PC-3 (cell line): ENCODE measurements around the gene NAPB. TPM values are rescaled to one million over a fixed set of nuclear protein-coding genes. Genes with fewer than 3 reads are reported as not detected.
A peak's percentile ranks its signal among the peaks of the same experiment; 100 is the strongest.

Source experiments
- ATAC-seq: fragments of 200-7000 bp; cut with Tn5 transposase; 2 replicates; pipeline ENCODE4 v1.9.1; 2020; ENCODE audit warnings: mild to moderate bottlenecking, moderate library complexity
- BruUV-seq: library from RNA; stranded (reverse); fragments of 400-500 nt; replicated peaks from 2 replicates; lab custom pipeline; 2021; lab: Mats Ljungman, UMichigan
- CTCF ChIA-PET: fragments of 300-600 bp; sonication (Branson Sonifier 250); formaldehyde crosslinking; loops from one replicate; lab custom pipeline; 2022; ENCODE audit warnings: antibody characterized with exemption; lab: Charles Lee
- POLR2A ChIA-PET: fragments of 300-600 bp; sonication (Branson Sonifier 250); formaldehyde crosslinking; loops from one replicate; lab custom pipeline; 2022; ENCODE audit warnings: antibody characterized with exemption; ENCODE audit not compliant: unreplicated experiment; lab: Charles Lee
- DNase-seq: peaks from one replicate; pipeline ENCODE4 v3.0.0-alpha.2; 2015
- H2AFZ ChIP-seq: fragments of 300-600 bp; sonication (generic); 2 replicates; pipeline ENCODE4 v1.6.0; 2016; ENCODE audit warnings: antibody characterized with exemption, low read length
- H3F3A ChIP-seq: fragments of 300-600 bp; sonication (generic); one replicate; pipeline ENCODE4 v1.6.0; 2017; ENCODE audit warnings: antibody characterized with exemption, low read length, control low read depth, mild to moderate bottlenecking; ENCODE audit not compliant: unreplicated experiment
- H3K27ac ChIP-seq: fragments of 300-600 bp; sonication (generic); 2 replicates; pipeline ENCODE4 v1.5.1; 2016; ENCODE audit warnings: mild to moderate bottlenecking, low read length
- H3K27me3 ChIP-seq: fragments of 300-600 bp; sonication (generic); 2 replicates; pipeline ENCODE4 v1.6.1; 2016; ENCODE audit warnings: low read length, mixed read lengths
- H3K36me3 ChIP-seq: fragments of 300-600 bp; sonication (generic); 2 replicates; pipeline ENCODE4 v1.6.1; 2016; ENCODE audit warnings: low read depth, mixed run types, low read length, mixed read lengths
- H3K4me1 ChIP-seq: fragments of 300-600 bp; sonication (generic); 2 replicates; pipeline ENCODE4 v1.5.1; 2016; ENCODE audit warnings: low read length; ENCODE audit not compliant: insufficient read depth
- H3K4me2 ChIP-seq: fragments of 300-600 bp; sonication (generic); 2 replicates; pipeline ENCODE4 v1.6.0; 2016; ENCODE audit warnings: low read length
- H3K4me3 ChIP-seq: fragments of 300-600 bp; sonication (generic); 2 replicates; pipeline ENCODE4 v1.5.1; 2016; ENCODE audit warnings: mild to moderate bottlenecking, low read length, mixed read lengths
- H3K79me2 ChIP-seq: fragments of 300-600 bp; sonication (generic); 2 replicates; pipeline ENCODE4 v1.6.1; 2017; ENCODE audit warnings: low read length, mixed read lengths
- H3K9ac ChIP-seq: fragments of 300-600 bp; sonication (generic); 2 replicates; pipeline ENCODE4 v1.6.0; 2016; ENCODE audit warnings: mild to moderate bottlenecking, low read length
- H3K9me2 ChIP-seq: fragments of 300-600 bp; sonication (generic); replicated peaks from 2 replicates; pipeline ENCODE4 v1.6.1; 2016; ENCODE audit warnings: mixed run types, low read length, mixed read lengths
- H3K9me3 ChIP-seq: fragments of 300-600 bp; sonication (generic); 2 replicates; pipeline ENCODE4 v1.6.1; 2016; ENCODE audit warnings: low read length, mixed read lengths
- H4K20me1 ChIP-seq: fragments of 300-600 bp; sonication (generic); 2 replicates; pipeline ENCODE4 v1.6.1; 2016; ENCODE audit warnings: low read length, mixed read lengths
- EZH2 ChIP-seq: fragments of 300-600 bp; sonication (generic); IDR thresholded peaks from one replicate; pipeline ENCODE4 v1.6.1; 2017; ENCODE audit warnings: antibody characterized with exemption, mild to moderate bottlenecking, low read length; ENCODE audit not compliant: unreplicated experiment
- EZH2phosphoT487 ChIP-seq: fragments of 300-600 bp; sonication (generic); IDR thresholded peaks from 2 replicates; pipeline ENCODE4 v1.6.1; 2018; ENCODE audit warnings: mild to moderate bottlenecking, antibody characterized with exemption, low read length, borderline replicate concordance
- intact Hi-C: fragments of 100-400 bp; cut with micrococcal nuclease; formaldehyde crosslinking; loops from 2 replicates; pipeline ENCODE4 v1.9.0; 2023
- total RNA-seq: library from RNA; depleted of rRNA; stranded (reverse); fragments of >200 nt; gene quantifications from 2 replicates; pipeline ENCODE4 v1.2.3, GENCODE V29; 2014
- TF ChIP-seq, protein P1 (sequence below): fragments of 300-600 bp; sonication (generic); conservative IDR thresholded peaks from 2 replicates; pipeline ENCODE4 v1.5.1; 2017; ENCODE audit warnings: antibody characterized with exemption, low read depth, mild to moderate bottlenecking, low read length

Gene NAPB
- total RNA-seq, 1 experiment from 2014 or later, result 7.8 TPM

DNA sequence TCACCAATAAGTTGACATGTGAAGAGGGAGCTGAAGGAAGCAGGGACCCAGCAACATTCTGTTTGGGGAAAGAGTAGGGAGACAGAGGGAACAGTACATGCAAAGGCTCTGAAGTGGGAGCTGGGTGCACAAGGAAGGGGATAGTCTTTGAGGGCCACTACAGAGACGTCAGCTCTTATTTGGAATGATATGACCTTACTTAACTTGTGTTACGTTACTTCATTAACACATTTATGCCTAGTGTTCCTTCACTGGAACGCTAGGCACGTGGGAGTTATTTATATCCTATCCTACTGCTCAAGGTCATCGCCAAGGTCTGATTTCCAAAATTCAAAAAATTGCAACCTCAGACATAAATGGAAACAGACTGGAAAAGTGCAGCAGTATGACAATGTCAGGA lies 20.2 kb downstream of the NAPB start:
- TF ChIP-seq, protein P1, sequence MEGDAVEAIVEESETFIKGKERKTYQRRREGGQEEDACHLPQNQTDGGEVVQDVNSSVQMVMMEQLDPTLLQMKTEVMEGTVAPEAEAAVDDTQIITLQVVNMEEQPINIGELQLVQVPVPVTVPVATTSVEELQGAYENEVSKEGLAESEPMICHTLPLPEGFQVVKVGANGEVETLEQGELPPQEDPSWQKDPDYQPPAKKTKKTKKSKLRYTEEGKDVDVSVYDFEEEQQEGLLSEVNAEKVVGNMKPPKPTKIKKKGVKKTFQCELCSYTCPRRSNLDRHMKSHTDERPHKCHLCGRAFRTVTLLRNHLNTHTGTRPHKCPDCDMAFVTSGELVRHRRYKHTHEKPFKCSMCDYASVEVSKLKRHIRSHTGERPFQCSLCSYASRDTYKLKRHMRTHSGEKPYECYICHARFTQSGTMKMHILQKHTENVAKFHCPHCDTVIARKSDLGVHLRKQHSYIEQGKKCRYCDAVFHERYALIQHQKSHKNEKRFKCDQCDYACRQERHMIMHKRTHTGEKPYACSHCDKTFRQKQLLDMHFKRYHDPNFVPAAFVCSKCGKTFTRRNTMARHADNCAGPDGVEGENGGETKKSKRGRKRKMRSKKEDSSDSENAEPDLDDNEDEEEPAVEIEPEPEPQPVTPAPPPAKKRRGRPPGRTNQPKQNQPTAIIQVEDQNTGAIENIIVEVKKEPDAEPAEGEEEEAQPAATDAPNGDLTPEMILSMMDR, result no peak
- TF ChIP-seq EZH2phosphoT487 (no peak), EZH2 (no peak)
- Histone ChIP-seq H3K9ac (no peak overlapping the region), H3K9me2 (no peaks in the 10 kb centered on the region), H3K79me2 (peaks cover 35% of the 10 kb centered on the region), H3K9me3 (no peaks in the 10 kb centered on the region), H4K20me1 (peaks cover 4% of the 10 kb centered on the region; the same call in 1 of the 2 replicates), H3K4me1 (no peaks in the 10 kb centered on the region), H3K27me3 (no peaks in the 10 kb centered on the region), H3K27ac (no peak overlapping the region), H3K4me3 (no peak overlapping the region), H3F3A (no peaks in the 10 kb centered on the region), H3K36me3 (peaks cover 11% of the 10 kb centered on the region; the same call in 1 of the 2 replicates), H3K4me2 (no peak overlapping the region), H2AFZ (no peak overlapping the region)
- intact Hi-C loops, result no loop called here
- DNase-seq, result no peak
- ChIA-PET POLR2A (no interaction called here), CTCF (no interaction called here)
- no TSS peak for BruUV-seq
- ATAC-seq, result no peak

DNA sequence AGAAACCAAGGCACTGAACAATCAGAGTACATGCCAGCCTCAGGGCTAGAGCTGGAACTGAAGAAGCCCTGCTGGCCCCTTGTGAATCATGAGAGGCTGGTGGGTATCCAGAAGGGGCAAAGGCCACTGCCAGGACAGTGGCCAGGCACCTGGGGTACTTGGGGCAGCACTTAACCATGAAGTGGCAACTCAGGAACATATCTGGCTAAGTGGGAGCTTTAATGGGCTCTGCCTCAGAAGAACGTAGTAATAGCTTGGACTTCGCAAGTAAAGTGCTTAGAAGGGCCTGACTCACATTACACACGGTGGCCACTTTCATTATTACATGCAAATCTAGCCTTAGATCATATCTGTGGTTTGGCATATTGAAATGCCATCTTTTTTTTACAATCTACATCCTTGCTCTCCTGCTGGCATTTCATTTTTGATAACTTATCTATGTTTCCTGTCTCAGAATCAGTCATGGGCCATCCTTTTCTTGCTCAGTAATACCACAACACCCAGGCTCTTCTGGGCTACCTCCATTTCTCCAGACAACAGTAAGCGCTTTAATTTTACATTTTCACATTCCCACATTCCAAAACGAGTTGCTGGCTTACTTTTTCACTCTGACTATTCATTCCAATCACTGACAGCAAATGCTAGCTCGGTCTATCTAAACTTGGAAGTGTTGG lies 21.6 kb downstream of the NAPB start:
- no peaks in the 10 kb centered on the region for H3K9me2 ChIP-seq
- H3K9me3 ChIP-seq, result no peaks in the 10 kb centered on the region
- no peak overlapping the region for H3K4me2 ChIP-seq
- no peak overlapping the region for H3K9ac ChIP-seq
- H3F3A ChIP-seq, result no peaks in the 10 kb centered on the region
- intact Hi-C loops, result no loop called here
- ATAC-seq (peak; percentile 64), DNase-seq (peak; percentile 15)
- TF ChIP-seq EZH2phosphoT487 (no peak), EZH2 (no peak)
- TF ChIP-seq, protein P1, result no peak
- H3K4me1 ChIP-seq, result no peaks in the 10 kb centered on the region
- no peak overlapping the region for H3K27ac ChIP-seq
- peaks cover 4% of the 10 kb centered on the region; the same call in 1 of the 2 replicates for H4K20me1 ChIP-seq
- no peak overlapping the region for H3K4me3 ChIP-seq
- H3K79me2 ChIP-seq, result peaks cover 22% of the 10 kb centered on the region
- POLR2A ChIA-PET, result no interaction called here
- CTCF ChIA-PET, result interaction anchor here (0.7 kb wide), 1 partner anchor 50 kb away, joined by 3 read pairs; no protein-coding TSS in a partner anchor
- H2AFZ ChIP-seq, result no peak overlapping the region
- no peaks in the 10 kb centered on the region for H3K27me3 ChIP-seq
- H3K36me3 ChIP-seq, result peaks cover 21% of the 10 kb centered on the region
- no TSS peak for BruUV-seq

DNA sequence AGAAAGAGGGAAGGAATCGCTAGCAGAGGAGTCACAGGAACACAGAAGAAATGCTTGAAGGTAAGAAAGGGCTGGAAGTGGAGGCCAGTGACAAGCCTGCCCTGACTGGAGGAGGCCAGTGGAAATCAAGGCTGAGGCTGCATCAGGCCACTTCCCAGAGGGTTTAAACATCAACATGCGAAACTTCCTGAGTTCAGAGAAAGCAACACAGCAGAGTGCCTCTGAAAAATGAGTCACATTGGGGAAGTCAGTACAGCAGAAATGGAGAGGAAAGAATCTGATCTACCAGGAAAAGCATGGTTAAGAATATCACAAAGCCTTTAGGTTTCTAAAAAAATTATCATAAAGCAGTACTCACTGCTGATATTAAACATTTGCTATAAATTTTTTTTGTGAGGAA lies 23.3 kb downstream of the NAPB start:
- H2AFZ ChIP-seq, result no peak overlapping the region
- TF ChIP-seq, protein P1, result no peak
- TF ChIP-seq EZH2, result no peak
- TF ChIP-seq EZH2phosphoT487, result no peak
- POLR2A ChIA-PET, result no interaction called here
- DNase-seq (no peak), ATAC-seq (peak; percentile 38; the same call in 1 of the 2 replicates)
- no peaks in the 10 kb centered on the region for H3K9me2 ChIP-seq
- H3K36me3 ChIP-seq, result peaks cover 25% of the 10 kb centered on the region
- intact Hi-C loops, result no loop called here
- no peaks in the 10 kb centered on the region for H4K20me1 ChIP-seq
- H3K79me2 ChIP-seq, result peaks cover 9% of the 10 kb centered on the region; the same call in 1 of the 2 replicates
- no TSS peak for BruUV-seq
- H3K4me2 ChIP-seq, result no peak overlapping the region
- CTCF ChIA-PET, result no interaction called here
- H3K27ac ChIP-seq, result no peak overlapping the region
- H3K9me3 ChIP-seq, result no peaks in the 10 kb centered on the region
- no peaks in the 10 kb centered on the region for H3K4me1 ChIP-seq
- H3K27me3 ChIP-seq, result no peaks in the 10 kb centered on the region
- H3F3A ChIP-seq, result no peaks in the 10 kb centered on the region
- H3K9ac ChIP-seq, result no peak overlapping the region
- H3K4me3 ChIP-seq, result no peak overlapping the region
